ENCODE measurements around the gene SLBP.
A peak's percentile ranks its signal among the peaks of the same experiment; 100 is the strongest.

The SLBP gene

DNA sequence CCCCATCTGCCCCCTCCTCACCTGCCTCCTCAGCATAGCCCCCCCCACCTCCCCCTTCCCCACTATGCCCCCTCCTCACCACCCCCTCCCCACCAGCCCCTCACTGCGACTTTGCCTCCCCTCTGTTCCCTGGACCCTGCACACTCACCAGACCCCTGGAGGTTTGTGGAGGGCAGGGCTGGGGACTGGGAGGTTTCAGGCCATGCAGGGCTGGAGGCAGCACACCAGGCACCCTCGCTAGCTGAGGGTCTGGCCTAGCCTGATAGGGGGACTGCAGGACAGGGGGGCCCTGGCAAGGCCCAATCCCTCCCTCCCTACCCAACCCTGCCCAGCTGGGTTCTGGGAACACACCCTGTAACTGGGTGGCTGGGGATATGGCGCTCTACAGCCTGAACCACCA is 37.3 kb upstream of the SLBP start:
- no peak for DNase-seq (ENCODE audit: low read depth)

DNA sequence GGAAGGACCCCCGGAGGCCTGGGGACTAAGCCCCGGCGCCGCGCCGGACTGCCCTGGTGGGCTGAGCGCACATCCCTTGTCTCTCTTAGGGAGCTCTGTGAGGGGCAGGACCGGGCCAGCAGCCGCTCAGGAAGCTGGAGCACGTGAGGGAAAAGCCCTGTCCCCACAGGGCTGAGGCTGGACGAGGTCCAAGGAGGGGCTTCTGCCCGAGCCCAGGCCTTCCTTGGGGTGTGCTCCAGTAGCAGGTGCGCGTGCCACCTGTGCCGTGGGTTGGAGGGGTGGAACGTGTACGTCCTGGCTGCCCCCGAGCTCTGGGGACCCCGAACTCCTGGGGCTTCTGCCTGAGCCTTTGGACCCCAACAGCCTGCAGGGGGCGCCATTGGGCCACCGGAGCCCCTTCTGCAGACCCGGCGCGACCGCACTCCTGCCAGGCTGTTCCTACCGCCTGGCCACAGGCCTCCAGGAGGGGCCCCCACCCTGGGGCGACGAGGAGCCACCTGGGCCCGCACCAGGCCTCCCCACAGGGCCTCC is 36.4 kb upstream of the SLBP start:
- peak; percentile 30 for DNase-seq (ENCODE audit: low read depth)

DNA sequence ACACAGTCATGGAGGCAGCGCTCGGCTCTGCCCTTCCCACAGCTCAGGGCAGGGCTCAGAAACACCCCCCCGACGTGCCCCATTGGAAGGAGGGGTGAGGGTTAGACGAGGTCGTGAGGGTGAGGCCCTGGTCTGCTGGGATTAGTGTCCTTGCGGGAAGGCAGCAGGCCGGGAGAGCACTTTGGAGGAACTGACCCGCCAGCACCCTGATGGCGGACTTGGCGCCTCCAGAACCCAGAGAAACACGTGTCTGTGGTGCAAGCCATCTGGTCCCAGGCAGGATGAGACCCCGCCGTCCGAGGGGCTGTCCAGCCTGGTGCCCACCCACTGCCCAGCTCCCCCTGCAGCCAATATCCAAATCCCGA is 35.5 kb upstream of the SLBP start:
- DNase-seq (ENCODE audit: low read depth), result no peak

DNA sequence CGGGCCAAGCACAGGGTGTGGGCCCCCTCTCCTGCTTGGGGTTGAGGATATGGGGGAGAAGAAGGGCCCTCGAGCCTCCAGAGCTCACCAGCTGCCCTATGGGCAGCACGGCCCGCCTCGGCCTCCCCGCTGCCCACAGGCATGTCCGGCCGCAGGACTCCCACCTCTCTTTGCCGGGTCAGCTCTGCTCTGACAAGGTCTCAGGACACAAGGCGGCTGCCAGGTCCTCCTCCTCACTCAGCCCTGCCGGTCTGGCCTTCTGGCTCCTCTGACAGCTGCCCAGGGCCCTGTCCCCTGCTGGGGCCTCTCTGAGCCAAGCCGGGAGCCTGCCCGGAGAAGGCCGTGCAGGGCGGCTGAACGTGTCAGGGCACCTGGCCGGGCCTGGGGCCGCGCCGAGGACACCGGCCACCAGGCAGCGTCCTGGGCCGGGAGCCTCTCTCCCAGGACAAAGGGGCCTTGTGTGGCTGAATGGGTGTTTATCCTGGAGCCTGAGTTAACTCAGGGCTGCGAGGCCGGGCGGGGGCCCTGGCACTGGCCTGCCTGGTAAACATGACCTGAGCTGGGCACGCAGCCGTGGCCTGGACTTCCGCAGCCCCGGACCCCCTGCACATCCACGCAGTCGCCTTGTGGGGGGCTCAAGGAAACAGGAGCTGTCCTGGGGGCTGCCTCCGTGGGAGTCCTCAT is 34.9 kb upstream of the SLBP start:
- DNase-seq (ENCODE audit: low read depth), result no peak

DNA sequence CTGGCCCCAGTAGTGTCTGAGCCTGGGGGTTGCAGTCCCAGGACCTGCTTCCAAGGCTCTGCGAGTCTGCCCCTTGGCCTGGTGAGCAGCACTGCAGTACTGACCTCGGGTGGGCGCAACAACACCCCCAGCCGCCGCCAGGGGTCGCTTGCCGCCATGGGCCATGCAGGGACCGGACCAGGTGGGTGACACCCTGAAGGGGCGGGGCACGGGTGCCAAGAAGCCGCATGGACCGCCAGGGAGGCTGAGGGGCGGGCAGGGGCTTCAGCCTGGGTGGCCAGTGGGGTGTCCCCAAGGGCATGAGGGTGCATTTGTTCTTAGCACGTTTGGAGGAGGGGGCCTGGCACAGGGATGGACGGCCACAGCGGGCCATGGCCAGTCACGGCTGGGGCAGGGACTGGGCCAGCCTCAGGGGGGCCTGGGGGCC is 34.2 kb upstream of the SLBP start:
- DNase-seq (ENCODE audit: low read depth), result peak; percentile 31

DNA sequence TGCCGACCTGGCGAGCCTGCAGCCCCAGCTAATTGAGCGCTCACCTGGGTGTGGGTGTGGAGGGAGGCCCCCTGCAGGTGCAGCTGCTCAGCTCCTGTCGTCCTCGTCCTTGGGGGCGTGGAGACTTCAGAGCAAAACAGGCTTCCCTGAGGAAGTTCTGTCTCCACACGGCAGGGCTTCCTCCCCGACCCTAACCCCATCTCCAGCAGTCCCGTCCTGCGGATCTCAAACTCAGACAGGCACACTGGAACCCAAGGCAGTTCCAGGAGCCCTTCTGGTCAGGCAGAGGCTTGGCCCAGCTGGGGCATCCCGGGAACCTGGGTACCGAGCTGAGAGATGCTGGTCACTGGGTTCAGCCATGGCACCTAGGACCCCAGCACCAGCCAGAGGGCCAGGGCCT is 33.6 kb upstream of the SLBP start:
- DNase-seq (ENCODE audit: low read depth), result no peak

DNA sequence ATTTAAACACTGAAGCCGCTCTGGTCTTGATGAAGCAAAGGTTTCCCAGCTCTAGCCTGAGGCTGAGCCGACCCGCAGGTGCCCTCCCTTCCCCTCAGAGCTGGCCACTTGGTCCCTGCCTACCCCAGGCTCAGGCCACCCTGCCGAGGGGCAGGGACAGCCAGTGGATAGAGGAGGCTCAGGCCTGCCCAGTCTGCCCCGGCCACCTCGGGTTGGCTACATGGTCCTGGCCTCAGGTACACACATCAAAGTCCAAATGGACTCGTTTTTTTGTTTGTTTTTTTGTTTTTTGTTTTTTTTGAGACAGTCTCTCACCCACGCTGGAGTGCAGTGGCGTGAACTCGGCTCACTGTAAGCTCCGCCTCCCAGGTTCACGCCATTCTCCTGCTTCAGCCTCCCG is 33.0 kb upstream of the SLBP start:
- DNase-seq (ENCODE audit: low read depth), result no peak

DNA sequence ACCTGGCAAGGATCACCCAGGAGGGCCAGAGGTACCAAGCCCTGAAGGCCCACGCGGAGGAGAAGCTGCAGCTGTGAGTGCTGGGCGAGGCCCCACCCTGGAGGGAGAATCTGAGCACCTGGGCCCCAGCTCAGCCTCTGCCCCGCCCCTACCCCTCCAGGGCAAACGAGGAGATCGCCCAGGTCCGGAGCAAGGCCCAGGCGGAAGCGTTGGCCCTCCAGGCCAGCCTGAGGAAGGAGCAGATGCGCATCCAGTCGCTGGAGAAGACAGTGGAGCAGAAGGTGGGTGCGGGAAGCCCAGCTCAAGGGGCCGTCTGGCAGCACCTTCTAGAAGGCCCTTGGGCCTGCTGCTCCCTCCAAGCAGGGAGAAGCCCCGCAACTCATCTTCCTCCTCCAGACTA is 32.4 kb upstream of the SLBP start:
- DNase-seq (ENCODE audit: low read depth), result no peak

DNA sequence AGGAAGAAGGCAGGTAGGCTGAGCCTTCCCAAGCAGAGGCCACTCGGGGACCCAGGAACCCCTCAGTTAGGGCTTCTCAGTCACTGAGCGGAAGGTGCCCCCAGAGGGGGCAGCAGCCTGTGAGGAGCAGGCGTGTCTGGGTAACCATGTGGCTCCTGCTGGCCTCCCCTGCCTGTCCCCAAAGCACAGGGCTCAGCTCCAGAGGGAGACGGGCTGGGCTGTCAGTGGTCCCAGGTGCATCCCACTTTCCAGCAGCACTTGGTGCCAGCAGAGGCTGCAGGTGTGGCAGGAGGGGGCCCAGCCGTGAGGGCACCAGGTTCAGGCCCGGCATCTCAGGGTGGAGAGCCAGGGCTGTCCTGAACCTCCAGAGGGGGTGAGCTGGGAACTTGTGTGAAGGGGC is 31.9 kb upstream of the SLBP start:
- no peak for DNase-seq (ENCODE audit: low read depth)

DNA sequence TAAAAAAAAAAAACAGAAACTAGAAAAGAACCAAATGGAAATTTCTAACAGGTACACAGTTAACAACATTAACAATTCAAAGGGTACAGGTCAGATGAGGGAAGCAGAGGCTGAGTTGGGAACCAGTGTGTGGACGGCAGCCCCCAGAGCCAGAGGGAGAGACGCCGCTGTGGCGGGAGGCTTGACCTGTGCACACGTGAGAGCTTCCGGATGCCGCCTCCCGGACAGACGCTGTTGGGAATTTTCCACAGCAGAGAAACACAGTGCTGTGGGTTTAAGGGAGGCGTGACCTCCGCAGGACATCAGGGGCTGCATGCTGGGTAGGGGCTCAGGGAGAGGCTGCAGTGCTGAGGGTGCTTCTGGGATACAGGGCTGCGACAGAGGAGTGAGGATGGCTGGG is 31.4 kb upstream of the SLBP start:
- no peak for DNase-seq (ENCODE audit: low read depth)

DNA sequence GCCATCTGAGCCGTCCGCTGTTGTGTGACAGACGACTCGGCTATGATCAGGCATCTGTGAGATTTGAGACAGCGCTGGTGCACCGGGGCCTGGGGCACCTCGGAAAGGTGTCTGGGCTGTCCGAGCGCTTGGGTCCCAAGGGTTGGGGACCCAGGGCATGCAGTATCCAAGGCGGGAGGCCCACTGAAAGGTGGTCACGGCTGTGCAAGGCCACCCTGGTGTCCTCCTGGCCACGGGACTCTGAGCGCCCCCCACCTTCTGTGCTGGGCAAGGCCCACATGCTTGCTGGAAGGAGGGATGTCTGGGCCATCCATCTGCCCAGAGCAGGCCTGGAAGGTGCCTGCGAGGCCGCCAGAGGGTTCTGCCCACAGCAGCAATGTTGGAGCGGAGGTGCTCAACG is 29.1 kb upstream of the SLBP start:
- DNase-seq (ENCODE audit: low read depth), result no peak

DNA sequence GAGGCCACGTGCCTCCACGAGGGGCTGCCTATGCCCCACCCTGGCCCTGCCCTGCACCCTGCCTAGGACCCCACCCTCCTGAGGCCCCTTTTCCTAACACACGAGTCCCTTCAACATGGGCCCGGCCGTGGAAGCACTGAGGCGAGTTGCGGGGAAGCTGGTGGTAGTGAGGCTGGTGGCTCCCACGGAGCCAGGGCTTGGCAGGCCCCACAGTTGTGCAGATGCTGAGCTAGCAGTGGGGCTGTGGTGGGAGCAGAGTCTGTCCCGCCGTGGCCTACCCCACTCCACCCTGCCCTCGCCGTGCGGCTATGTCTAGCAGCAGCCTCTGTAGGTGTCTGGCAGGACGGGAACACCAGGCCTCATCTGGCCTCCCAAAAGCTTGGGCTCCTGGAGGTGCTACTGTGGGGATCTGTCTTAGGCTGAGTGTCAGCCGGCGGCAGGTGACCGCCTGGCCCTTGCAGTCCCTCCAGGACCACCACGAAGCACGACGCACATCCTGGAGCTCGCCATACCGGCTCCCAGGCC is 28.0 kb upstream of the SLBP start:
- DNase-seq (ENCODE audit: low read depth), result no peak

DNA sequence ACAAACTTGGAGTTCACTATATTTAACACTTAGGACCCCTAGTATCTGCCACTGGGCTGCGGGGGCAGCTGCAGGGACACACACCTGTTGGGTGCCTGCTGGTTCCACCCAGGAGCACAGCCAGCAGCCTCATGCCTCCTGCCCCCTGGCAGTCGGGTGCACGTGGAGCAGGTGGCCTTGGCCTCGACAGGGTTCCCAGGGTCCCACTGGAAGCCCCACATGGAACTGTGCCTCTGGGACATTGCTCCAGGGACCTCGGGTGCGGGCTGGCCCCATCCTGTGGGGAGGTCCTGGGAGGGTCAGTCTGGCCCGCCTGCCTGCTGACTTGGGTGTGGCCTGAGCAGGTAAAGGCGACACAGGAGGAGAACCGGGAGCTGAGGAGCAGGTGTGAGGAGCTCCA is 27.2 kb upstream of the SLBP start:
- no peak for DNase-seq (ENCODE audit: low read depth)

DNA sequence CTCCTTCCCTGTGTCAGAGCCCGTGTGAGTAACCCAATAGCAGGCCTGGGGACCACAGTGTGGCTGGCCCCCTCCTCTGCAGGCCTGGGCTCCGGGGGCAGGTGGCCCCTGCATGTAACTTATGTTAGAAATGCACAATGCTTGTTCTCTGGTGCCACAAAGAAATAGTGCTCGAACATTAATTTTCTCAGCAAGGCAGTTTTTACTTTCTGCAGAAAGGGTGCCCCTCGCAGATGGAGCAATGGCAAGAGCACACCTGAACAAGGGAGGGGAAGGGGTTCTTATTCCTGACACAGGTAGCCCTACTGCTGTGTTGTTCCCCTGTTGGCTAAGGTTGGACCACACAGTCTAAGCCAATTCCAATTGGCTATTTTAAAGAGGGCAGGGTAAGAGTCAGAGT is 26.3 kb upstream of the SLBP start:
- DNase-seq (ENCODE audit: low read depth), result no peak

DNA sequence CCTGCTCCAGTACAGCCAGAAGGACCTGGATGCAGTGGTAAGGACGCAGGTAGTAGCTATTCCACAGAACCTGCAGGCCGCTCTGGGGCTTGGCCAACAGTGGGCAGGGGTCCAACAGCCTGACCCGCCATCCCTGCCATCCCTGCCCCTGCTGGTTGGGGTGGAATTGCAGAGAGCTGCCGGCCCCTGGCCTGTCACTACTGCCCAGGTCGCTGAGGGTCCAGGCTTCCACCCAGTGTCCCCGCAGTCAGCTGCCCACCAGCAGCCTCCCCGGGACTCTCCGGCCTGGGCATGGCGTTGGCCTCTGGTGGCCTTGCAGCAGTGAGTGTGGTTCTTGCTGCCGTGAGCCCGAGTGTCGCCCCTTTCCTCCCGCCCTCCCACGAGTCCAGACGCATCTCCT is 25.5 kb upstream of the SLBP start:
- no peak for DNase-seq (ENCODE audit: low read depth)

DNA sequence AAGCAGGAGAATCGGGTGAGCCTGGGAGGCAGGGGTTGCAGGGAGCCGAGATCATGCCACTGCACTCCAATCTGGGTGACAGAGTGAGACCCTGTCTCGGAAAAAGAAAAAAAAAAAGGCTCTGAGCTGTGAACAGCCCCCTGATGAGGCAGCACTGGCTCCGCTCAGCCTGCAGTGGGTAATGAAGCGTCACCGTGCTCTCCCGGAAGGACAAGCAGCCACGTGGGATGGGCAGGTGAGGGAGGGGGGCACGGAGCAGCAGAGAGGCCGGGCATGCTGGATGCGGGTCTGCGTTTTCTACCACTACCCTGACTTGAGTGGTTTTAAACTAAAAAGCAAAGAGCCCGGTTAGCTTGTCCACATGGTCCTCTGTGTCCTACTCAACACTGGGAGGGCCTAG is 24.7 kb upstream of the SLBP start:
- DNase-seq (ENCODE audit: low read depth), result no peak

DNA sequence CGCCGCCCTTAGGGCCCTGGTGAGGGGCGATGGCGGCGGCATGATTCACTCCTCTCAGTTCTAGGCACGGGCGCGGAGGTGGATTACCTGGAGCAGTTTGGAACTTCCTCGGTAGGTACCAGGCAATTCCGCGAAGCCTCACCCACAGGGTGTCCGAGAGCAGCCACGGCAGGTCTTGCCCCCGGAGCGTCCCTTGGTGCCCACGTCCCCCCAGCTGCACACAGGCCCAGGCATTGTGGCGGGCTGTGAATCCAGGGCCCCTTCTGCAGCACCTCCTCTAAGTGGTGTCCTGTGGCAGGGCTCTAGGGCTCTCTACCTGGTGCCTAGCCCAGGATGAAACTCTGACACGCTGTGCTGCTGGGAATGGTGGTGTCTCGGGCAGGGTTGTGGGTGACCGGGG is 23.1 kb upstream of the SLBP start:
- no peak for DNase-seq (ENCODE audit: low read depth)

DNA sequence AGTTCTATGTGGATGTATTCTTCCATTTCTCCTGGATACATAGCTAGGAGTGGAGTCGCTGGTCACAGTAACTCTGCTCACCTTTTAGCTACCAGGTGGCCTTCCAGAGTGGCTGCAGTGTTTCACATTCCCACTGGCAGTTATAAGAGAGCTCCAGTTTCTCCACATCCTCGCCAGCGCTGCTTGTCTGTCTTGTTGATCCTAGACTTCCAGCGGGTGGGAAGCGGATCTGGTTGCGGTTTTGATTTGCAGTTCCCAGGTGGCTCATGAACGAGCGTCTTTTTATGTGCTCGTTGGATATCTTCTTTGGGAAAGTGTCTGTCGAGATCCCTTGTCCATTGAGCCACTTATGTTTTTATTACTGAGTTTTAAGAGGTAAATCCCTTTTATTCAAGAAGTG is 20.8 kb upstream of the SLBP start:
- no peak for DNase-seq (ENCODE audit: low read depth)

DNA sequence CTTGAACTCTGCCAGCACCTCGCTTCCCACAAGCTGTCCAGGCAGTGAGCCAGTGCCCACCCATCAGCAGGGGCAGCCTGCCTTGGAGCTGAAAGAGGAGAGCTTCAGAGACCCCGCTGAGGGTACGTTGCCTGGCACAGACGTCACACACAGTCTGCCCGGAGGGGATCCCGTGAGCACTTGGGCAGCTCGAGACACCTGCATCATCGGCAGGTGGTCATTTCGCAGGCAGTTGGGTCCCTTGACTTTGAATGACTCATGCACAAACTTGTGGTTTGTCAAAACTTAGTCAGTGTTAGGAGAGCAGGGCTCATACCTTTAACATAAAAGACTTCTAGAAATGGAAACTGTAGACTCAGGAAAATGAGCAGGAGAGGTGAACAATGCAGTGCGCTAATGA is 19.1 kb upstream of the SLBP start:
- no peak for DNase-seq (ENCODE audit: low read depth)

DNA sequence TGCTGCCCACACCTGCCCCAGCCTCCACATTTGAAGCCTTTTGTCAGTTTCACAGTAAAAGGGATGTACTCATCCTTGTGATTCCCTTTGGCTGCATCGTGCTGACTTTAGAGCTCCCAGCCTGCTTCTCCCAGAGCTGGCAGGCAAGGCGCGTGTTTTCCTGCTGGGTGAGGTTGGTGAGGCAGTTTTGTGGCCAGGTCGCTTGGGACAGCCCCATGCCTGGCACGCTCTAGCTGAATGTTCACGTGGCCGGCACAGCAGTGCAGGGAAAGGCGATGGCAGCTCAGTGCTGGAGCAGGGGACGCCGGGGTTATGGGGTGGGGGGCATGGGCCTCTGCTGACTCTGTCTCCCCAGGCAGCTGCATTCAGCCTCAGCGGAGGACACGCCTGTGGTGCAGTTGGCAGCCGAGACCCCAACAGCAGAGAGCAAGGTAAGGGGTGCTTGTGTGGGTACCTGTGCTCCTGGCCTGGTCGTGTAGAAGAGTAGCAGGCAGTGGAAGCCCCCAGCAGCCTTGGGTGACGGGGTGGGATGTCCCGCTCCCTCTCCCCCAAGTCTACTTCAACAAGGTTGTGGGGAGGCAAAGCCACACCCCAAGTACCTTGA is 18.5 kb upstream of the SLBP start:
- DNase-seq (ENCODE audit: low read depth), result no peak

DNA sequence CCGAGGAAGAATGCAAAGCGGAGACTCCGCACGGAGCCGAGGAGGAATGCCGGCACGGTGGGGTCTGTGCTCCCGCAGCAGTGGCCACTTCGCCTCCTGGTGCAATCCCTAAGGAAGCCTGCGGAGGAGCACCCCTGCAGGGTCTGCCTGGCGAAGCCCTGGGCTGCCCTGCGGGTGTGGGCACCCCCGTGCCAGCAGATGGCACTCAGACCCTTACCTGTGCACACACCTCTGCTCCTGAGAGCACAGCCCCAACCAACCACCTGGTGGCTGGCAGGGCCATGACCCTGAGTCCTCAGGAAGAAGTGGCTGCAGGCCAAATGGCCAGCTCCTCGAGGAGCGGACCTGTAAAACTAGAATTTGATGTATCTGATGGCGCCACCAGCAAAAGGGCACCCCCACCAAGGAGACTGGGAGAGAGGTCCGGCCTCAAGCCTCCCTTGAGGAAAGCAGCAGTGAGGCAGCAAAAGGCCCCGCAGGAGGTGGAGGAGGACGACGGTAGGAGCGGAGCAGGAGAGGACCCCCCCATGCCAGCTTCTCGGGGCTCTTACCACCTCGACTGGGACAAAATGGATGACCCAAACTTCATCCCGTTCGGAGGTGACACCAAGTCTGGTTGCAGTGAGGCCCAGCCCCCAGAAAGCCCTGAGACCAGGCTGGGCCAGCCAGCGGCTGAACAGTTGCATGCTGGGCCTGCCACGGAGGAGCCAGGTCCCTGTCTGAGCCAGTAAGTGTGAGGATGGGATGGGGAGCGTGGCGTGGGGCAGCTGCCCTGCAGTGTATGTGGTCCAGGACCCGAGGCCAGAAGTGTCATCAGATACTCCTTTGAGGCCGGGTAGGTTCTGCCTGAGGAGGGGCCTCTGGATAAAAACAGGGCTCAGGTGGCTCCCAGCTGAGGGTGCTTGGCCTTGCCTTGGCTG is 16.2 kb upstream of the SLBP start:
- DNase-seq (ENCODE audit: low read depth), result no peak

DNA sequence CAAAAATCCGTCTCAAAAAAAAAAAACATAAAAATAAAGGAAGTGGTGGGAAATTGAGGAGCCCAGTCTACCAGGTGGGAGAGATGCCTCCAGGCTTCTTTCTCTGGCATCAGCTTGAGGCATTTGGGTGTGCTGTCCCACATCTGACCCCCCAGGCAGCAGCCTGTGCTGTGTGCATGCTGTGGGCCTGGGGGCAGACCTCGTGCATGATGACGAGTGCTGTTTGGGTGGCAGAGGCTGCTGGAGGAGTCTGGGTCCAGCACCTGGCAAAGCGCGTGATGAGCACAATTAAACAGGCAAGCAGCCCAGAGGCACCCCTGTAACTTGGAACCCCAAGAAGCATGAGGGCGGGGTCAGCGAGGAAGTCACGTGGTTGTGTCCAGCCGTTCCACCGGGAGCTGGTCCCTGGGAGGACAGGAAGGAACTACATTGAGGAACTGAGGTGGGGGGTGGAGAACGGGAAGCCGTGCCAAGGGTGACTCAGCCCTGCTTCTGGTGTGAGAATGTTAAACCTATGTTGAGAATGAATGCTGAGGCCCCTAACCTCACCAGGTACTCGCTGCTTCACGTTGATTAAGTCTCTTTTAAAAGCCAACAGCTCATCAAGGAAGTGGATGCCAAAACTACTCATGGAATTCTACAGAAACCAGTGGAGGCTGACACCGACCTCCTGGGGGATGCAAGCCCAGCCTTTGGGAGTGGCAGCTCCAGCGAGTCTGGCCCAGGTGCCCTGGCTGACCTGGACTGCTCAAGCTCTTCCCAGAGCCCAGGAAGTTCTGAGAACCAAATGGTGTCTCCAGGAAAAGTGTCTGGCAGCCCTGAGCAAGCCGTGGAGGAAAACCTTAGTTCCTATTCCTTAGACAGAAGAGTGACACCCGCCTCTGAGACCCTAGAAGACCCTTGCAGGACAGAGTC is 15.3 kb upstream of the SLBP start:
- no peak for DNase-seq (ENCODE audit: low read depth)
